Measurements from ENCODE around the gene KRTAP10-1. TPM values are rescaled to one million over a fixed set of nuclear protein-coding genes. Genes with fewer than 3 reads are reported as not detected.
A peak's percentile ranks its signal among the peaks of the same experiment; 100 is the strongest.

Gene KRTAP10-1
- total RNA-seq, 1 experiment from 2014 or later: not detected

GRCh38 chr21:44516828-44517174 is 23.2 kb downstream of the KRTAP10-1 start:
- TF ChIP-seq CTCF (conservative IDR thresholded peaks at IDR 0.05): no peak
- Histone ChIP-seq H3K79me1 (ENCODE audit: insufficient read depth, low read depth, low read length, poor library complexity, severe bottlenecking) (no peaks in the 10 kb centered on the region), H3K23ac (ENCODE audit: insufficient read length, low read depth, low read length) (no peak overlapping the region), H3K23me2 (ENCODE audit: insufficient read length, low read depth, low read length, poor library complexity, severe bottlenecking) (no peaks in the 10 kb centered on the region), H2BK120ac (ENCODE audit: low read depth, low read length, poor library complexity, severe bottlenecking) (no peak overlapping the region), H2BK15ac (ENCODE audit: low read depth, low read length) (no peak overlapping the region), H2BK20ac (ENCODE audit: low read depth, low read length, poor library complexity, severe bottlenecking) (no peak overlapping the region), H3K9me3 (ENCODE audit: control insufficient read depth, low read depth, low read length) (no peaks in the 10 kb centered on the region), H3K4me2 (ENCODE audit: insufficient read depth, insufficient read length, low read length) (no peak overlapping the region), H3K4me1 (ENCODE audit: insufficient read depth, low read length) (no peaks in the 10 kb centered on the region), H3K56ac (ENCODE audit: insufficient read length, low read depth, low read length) (no peak overlapping the region), H3K4ac (ENCODE audit: low read depth, low read length) (no peak overlapping the region), H3K27me3 (ENCODE audit: insufficient read depth, low read length) (no peaks in the 10 kb centered on the region), H2BK5ac (ENCODE audit: insufficient read length, low read length) (no peak overlapping the region), H4K8ac (replicated peaks; ENCODE audit: insufficient read length, low read depth, low read length) (no peak overlapping the region), H3K14ac (ENCODE audit: insufficient read depth, low read length) (no peak overlapping the region), H3K18ac (ENCODE audit: insufficient read length, low read depth, low read length) (no peak overlapping the region), H2AK5ac (ENCODE audit: insufficient read length, low read length) (no peak overlapping the region), H2AFZ (ENCODE audit: low read length) (no peak overlapping the region), H3K9ac (ENCODE audit: extremely low read depth, insufficient read length, low read length) (no peak overlapping the region), H4K5ac (ENCODE audit: insufficient read length, low read depth, low read length) (no peak overlapping the region), H4K91ac (ENCODE audit: insufficient read length, low read depth, low read length) (no peak overlapping the region), H3K79me2 (ENCODE audit: insufficient read depth, low read length) (no peaks in the 10 kb centered on the region), H2BK12ac (ENCODE audit: insufficient read length, low read depth, low read length) (no peak overlapping the region), H4K20me1 (ENCODE audit: control insufficient read depth, insufficient read depth, insufficient read length) (no peaks in the 10 kb centered on the region), H3T11ph (ENCODE audit: low read length) (no peak overlapping the region), H3K27ac (ENCODE audit: insufficient read length, low read depth, low read length) (no peak overlapping the region)
- no CpG with 5 or more reads among the region's 10 CpGs for WGBS (ENCODE audit: extremely low coverage, insufficient read length, low lambda C conversion rate)
- DNase-seq: no peak
- Mint-ChIP-seq H3K27me3 (ENCODE audit: low read depth) (peaks cover 12% of the 10 kb centered on the region), H3K4me1 (peaks cover 4 to 8% of the 10 kb centered on the region in 2 experiments; a peak in 2 of 4 replicates), H3K9me3 (no peaks in the 10 kb centered on the region), H3K27ac (peak overlapping the region in 1 of 3 experiments; percentile 29; a peak in 2 of 7 replicates), H3K4me3 (no peak overlapping the region; a peak in 2 of 5 replicates), H3K36me3 (ENCODE audit: insufficient read depth in 1 of 3, low read depth in 3 of 3) (peaks cover 2 to 8% (median 4%) of the 10 kb centered on the region in 3 experiments; a peak in 4 of 7 replicates)
